Nephron (organoid): ENCODE measurements around the gene PNLIPRP2.

Experiments
- H3K27ac Mint-ChIP-seq, 3 experiments: 2 replicates each; pipeline ENCODE4 v1.8.0; 2020; ENCODE audit warnings: mixed read lengths in 3 of 3, mild to moderate bottlenecking in 2 of 3, moderate library complexity in 1 of 3
- H3K27me3 Mint-ChIP-seq: 2 replicates; pipeline ENCODE4 v1.8.0; 2021; ENCODE audit warnings: low read depth, mild to moderate bottlenecking, moderate library complexity, mixed read lengths
- H3K36me3 Mint-ChIP-seq: 2 replicates; pipeline ENCODE4 v1.8.0; 2020; ENCODE audit warnings: low read depth, mixed read lengths
- H3K4me1 Mint-ChIP-seq: 2 replicates; pipeline ENCODE4 v1.8.0; 2020; ENCODE audit warnings: mixed read lengths
- H3K4me3 Mint-ChIP-seq, 3 experiments: 2 replicates each; pipeline ENCODE4 v1.8.0; 2020; ENCODE audit warnings: mild to moderate bottlenecking in 3 of 3, mixed read lengths in 3 of 3, moderate library complexity in 2 of 3
- H3K9me3 Mint-ChIP-seq: 2 replicates; pipeline ENCODE4 v1.8.0; 2020; ENCODE audit warnings: mixed read lengths
- CTCF ChIP-seq, 3 experiments: fragments of 200-600 bp; sonication (generic); IDR thresholded peaks; one replicate each; pipeline ENCODE4 v1.5.0; 2021; ENCODE audit warnings: antibody characterized with exemption in 3 of 3; ENCODE audit not compliant: unreplicated experiment in 3 of 3

Gene PNLIPRP2

GRCh38 chr10:116660860-116661259 lies 40.1 kb downstream of the PNLIPRP2 start:
- Mint-ChIP-seq H3K4me1 (peaks cover 16% of the 10 kb centered on the region), H3K36me3 (peaks cover 6% of the 10 kb centered on the region), H3K27me3 (peaks cover 15% of the 10 kb centered on the region), H3K4me3 (no peak overlapping the region), H3K27ac (peak overlapping the region in 1 of 3 experiments; percentile 60), H3K9me3 (no peaks in the 10 kb centered on the region)
- no peak for TF ChIP-seq CTCF (IDR thresholded peaks at IDR 0.05; ENCODE audit: unreplicated experiment in 3 of 3)

- H3K4me3 Mint-ChIP-seq, result no peak overlapping the region
- H3K27ac Mint-ChIP-seq, result no peak overlapping the region
Measured at GRCh38 chr10:116663342-116663741, 42.6 kb downstream of the PNLIPRP2 start.

GRCh38 chr10:116664631-116665030 lies 43.9 kb downstream of the PNLIPRP2 start:
- Mint-ChIP-seq H3K4me1 (peaks cover 27% of the 10 kb centered on the region), H3K27ac (no peak overlapping the region), H3K27me3 (peaks cover 19% of the 10 kb centered on the region), H3K36me3 (peaks cover 20% of the 10 kb centered on the region), H3K9me3 (peaks cover 3% of the 10 kb centered on the region), H3K4me3 (no peak overlapping the region)
- TF ChIP-seq CTCF (IDR thresholded peaks at IDR 0.05; ENCODE audit: unreplicated experiment in 3 of 3), result no peak

More at GRCh38 chr10:116663342-116663741, 42.6 kb downstream of the PNLIPRP2 start:
- peaks cover 3% of the 10 kb centered on the region for H3K9me3 Mint-ChIP-seq
- peaks cover 20% of the 10 kb centered on the region for H3K4me1 Mint-ChIP-seq
- H3K36me3 Mint-ChIP-seq, result peaks cover 17% of the 10 kb centered on the region
- peaks cover 13% of the 10 kb centered on the region for H3K27me3 Mint-ChIP-seq
- TF ChIP-seq CTCF (IDR thresholded peaks at IDR 0.05; ENCODE audit: unreplicated experiment in 3 of 3), result no peak

- H3K27ac Mint-ChIP-seq, result peak overlapping the region; percentile 85 to 91 (median 88)
- no peak for TF ChIP-seq CTCF (IDR thresholded peaks at IDR 0.05; ENCODE audit: unreplicated experiment in 3 of 3)
- H3K27me3 Mint-ChIP-seq, result peaks cover 19% of the 10 kb centered on the region
- H3K36me3 Mint-ChIP-seq, result peaks cover 20% of the 10 kb centered on the region
- peaks cover 29% of the 10 kb centered on the region for H3K4me1 Mint-ChIP-seq
- peak overlapping the region in 2 of 3 experiments; percentile 15 to 37 for H3K4me3 Mint-ChIP-seq
- H3K9me3 Mint-ChIP-seq, result peaks cover 3% of the 10 kb centered on the region
Measured at GRCh38 chr10:116665541-116666125, 44.9 kb downstream of the PNLIPRP2 start.

GRCh38 chr10:116667484-116667883 lies 46.7 kb downstream of the PNLIPRP2 start:
- no peak overlapping the region for H3K4me3 Mint-ChIP-seq
- H3K36me3 Mint-ChIP-seq, result peaks cover 20% of the 10 kb centered on the region
- peaks cover 3% of the 10 kb centered on the region for H3K9me3 Mint-ChIP-seq
- H3K4me1 Mint-ChIP-seq, result peaks cover 35% of the 10 kb centered on the region
- H3K27ac Mint-ChIP-seq, result no peak overlapping the region
- H3K27me3 Mint-ChIP-seq, result peaks cover 23% of the 10 kb centered on the region
- no peak for TF ChIP-seq CTCF (IDR thresholded peaks at IDR 0.05; ENCODE audit: unreplicated experiment in 3 of 3)

GRCh38 chr10:116668018-116668417 lies 47.3 kb downstream of the PNLIPRP2 start:
- no peak overlapping the region for H3K27ac Mint-ChIP-seq
- TF ChIP-seq CTCF (IDR thresholded peaks at IDR 0.05; ENCODE audit: unreplicated experiment in 3 of 3), result no peak
- H3K27me3 Mint-ChIP-seq, result peaks cover 23% of the 10 kb centered on the region
- peaks cover 3% of the 10 kb centered on the region for H3K9me3 Mint-ChIP-seq
- peaks cover 20% of the 10 kb centered on the region for H3K36me3 Mint-ChIP-seq
- H3K4me3 Mint-ChIP-seq, result peak overlapping the region in 1 of 3 experiments; percentile 40
- H3K4me1 Mint-ChIP-seq, result peaks cover 35% of the 10 kb centered on the region
